GM12872 (cell line): ENCODE data around the gene VPS4B.

Experiments
- TF ChIP-seq, protein P1 (sequence below): IDR thresholded peaks from 3 replicates; pipeline ENCODE4 v1.5.1; 2011; ENCODE audit warnings: low read depth, mild to moderate bottlenecking, low read length, moderate library complexity; ENCODE audit not compliant: insufficient read depth

Gene VPS4B

GRCh38 chr18:63387861-63388260 is 34.4 kb downstream of the VPS4B start:
- TF ChIP-seq, protein P1, sequence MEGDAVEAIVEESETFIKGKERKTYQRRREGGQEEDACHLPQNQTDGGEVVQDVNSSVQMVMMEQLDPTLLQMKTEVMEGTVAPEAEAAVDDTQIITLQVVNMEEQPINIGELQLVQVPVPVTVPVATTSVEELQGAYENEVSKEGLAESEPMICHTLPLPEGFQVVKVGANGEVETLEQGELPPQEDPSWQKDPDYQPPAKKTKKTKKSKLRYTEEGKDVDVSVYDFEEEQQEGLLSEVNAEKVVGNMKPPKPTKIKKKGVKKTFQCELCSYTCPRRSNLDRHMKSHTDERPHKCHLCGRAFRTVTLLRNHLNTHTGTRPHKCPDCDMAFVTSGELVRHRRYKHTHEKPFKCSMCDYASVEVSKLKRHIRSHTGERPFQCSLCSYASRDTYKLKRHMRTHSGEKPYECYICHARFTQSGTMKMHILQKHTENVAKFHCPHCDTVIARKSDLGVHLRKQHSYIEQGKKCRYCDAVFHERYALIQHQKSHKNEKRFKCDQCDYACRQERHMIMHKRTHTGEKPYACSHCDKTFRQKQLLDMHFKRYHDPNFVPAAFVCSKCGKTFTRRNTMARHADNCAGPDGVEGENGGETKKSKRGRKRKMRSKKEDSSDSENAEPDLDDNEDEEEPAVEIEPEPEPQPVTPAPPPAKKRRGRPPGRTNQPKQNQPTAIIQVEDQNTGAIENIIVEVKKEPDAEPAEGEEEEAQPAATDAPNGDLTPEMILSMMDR, result no peak

DNA sequence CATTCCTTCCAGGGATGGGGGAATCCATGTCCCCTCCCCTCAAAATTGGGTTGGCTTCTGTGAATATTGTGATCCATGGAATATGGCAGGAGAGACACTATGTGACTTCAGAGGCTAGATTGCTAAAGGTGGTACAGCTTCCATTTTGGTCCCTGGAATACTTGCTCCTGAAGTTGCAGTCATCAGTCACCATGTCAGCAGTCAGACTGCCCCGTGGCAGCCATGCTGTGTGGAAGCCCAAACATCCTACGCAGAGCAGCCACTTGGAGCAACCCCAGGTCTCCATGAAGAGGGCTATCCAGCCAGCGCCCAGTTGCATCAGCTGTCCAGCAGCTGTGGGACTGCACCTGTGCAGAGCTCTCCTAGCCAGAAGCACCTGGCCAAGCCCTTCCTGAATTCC is 39.4 kb downstream of the VPS4B start:
- TF ChIP-seq, protein P1, result no peak

- TF ChIP-seq, protein P1, result no peak
These were observed 42.7 kb downstream of the VPS4B start for GRCh38 chr18:63379639-63379962.

DNA sequence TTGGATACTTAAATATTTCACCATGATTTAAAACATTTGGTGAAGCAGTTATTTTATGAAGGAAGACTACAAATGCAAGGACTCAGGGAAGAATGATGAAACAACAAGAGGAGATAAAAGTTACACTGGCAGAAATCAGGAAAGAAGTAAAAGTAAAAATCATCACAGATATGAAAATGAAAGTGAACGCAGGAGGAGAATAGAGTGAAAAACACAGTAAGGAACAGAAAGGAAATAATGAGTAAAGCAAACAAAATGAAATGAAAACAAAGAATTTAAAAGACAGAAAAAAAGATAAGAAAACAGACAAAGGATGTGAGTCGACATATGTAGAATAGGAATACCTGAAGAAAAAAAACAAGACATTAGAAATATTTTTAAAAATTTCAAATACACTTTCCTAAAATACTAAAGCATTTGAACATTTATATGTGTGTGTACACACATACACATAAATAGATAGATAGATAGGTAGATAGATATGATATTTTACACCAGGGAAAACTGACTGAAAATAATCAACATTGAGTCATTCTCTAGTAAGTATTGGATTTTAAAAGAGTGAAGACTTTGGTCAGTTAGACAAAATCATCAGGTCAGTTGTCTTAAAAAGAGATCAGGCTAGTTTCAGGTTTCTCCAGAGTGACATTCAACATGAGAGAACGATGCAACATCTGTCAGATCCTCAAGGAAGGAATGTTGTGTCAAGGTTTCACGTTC is 43.2 kb downstream of the VPS4B start:
- TF ChIP-seq, protein P1, result no peak

DNA sequence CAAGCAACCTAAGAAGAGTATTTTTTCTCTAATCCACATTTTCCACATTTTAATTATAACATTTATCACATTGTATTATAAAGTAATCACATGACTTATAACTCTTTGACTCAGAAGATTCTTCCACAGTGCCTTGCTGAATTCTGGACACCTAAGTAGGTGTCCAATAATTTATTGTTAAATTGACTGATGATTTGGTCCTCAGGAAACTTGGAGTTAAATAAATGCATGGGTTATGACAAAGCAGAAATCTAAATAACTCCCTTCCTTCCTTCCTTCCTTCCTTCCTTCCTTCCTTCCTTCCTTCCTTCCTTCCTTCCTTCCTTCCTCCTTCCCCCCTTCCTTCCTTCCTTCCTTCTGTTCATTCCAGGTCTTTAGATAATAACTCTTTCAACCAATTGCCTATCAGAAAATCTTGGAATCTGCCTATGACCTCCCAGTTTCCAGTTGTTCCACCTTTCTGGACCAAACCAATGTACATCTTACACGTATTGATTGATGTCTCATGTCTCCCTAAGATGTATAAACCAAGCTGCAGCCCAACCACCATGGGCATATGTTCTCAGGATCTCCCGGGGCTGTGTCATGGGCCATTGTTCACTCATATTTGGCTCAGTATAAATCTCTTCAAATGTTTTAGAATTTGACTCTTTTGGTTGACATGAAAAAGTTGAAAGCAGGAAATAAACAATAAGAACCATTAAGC is 44.8 kb downstream of the VPS4B start:
- TF ChIP-seq, protein P1, result no peak

- TF ChIP-seq, protein P1, result no peak
These were observed 45.7 kb downstream of the VPS4B start for GRCh38 chr18:63376538-63376937.

DNA sequence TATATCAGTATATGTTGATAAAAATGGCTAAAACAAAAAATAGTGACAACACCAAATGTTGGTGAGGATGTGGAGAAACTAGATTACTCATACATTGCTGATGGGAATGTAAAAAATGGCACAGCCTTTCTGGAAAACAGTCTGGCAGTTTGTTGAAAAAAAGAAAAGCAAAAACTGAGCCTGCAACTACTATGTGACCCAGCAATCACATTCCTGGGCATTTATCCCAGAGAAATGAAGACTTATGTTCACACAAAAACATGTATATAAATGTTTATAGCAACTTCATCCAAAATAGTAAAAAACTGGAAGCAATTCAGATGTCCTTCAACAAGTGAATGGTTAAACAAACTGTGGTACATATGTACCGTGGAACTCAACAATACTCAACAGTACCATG is 47.7 kb downstream of the VPS4B start:
- TF ChIP-seq, protein P1, result no peak
